MM.1S (cell line): ENCODE data around the gene VAMP1.

ENCODE experiments used
- EZH2 ChIP-seq: fragments of 300-600 bp; sonication (generic); optimal IDR thresholded peaks from 2 replicates; pipeline ENCODE3; 2017; ENCODE audit warnings: low read depth, mild to moderate bottlenecking, antibody characterized with exemption, low read length, mixed read lengths
- EZH2phosphoT487 ChIP-seq: fragments of 300-600 bp; sonication (generic); IDR thresholded peaks from 2 replicates; pipeline ENCODE4 v1.6.1; 2018; ENCODE audit warnings: antibody characterized with exemption, low read length
- TF ChIP-seq, protein P1 (sequence below): fragments of 300-600 bp; sonication (generic); IDR thresholded peaks from 2 replicates; pipeline ENCODE4 v1.5.1; 2016; ENCODE audit warnings: antibody characterized with exemption, low read length, mixed read lengths

DNA sequence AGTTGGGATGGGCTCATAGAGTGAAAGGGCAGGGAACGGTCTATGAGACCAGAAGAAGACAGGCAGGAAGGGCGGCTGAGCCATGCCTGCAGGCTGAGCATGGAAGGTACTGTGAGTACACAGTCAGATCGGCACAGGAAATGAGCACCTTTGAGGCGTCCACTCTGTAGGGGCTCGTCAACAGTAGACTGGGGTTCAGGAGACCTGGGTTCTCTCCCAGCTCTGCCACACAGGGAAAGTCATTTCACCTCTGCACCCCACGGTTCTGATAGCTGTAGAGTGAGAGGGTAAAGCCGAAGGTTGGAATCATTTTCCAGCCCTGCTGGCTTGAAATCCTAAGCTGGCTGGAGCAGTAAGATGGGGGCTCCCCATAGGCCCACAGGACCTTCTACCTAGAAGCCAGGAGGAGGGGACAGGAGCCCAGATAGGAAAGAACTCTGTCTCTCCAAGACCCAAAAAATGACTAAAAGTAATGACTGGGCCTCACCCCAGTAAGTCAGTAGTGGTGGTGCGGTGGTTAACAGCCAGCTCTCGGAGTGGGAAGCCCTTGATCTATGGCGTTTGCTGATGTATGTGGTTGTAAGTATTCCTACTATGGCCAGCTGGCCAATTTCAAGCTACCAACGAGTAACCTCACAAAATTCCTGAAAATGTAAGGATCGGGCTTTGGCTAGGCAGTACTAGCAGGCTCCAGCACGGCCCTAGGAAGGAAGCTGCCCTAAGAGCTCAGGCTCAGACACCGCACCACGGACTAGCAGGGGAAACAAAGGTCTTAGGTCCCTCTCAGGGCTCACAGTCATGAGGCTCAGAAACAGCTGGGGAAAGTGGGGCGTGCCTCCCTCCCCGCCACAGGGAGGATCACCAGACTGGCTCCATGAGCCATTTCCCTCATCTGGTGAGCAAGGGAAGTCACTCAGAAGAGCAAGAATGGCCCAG lies 36.0 kb downstream of the VAMP1 start:
- TF ChIP-seq, protein P1, sequence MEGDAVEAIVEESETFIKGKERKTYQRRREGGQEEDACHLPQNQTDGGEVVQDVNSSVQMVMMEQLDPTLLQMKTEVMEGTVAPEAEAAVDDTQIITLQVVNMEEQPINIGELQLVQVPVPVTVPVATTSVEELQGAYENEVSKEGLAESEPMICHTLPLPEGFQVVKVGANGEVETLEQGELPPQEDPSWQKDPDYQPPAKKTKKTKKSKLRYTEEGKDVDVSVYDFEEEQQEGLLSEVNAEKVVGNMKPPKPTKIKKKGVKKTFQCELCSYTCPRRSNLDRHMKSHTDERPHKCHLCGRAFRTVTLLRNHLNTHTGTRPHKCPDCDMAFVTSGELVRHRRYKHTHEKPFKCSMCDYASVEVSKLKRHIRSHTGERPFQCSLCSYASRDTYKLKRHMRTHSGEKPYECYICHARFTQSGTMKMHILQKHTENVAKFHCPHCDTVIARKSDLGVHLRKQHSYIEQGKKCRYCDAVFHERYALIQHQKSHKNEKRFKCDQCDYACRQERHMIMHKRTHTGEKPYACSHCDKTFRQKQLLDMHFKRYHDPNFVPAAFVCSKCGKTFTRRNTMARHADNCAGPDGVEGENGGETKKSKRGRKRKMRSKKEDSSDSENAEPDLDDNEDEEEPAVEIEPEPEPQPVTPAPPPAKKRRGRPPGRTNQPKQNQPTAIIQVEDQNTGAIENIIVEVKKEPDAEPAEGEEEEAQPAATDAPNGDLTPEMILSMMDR: no peak
- TF ChIP-seq EZH2 (no peak), EZH2phosphoT487 (no peak)
